Eye (tissue), 1 donor: Measurements from ENCODE around the gene HAUS5.

ENCODE experiments used
- DNase-seq: peaks from one replicate; pipeline ENCODE4 v3.0.0-alpha.2; 2015

HAUS5 gene

DNA sequence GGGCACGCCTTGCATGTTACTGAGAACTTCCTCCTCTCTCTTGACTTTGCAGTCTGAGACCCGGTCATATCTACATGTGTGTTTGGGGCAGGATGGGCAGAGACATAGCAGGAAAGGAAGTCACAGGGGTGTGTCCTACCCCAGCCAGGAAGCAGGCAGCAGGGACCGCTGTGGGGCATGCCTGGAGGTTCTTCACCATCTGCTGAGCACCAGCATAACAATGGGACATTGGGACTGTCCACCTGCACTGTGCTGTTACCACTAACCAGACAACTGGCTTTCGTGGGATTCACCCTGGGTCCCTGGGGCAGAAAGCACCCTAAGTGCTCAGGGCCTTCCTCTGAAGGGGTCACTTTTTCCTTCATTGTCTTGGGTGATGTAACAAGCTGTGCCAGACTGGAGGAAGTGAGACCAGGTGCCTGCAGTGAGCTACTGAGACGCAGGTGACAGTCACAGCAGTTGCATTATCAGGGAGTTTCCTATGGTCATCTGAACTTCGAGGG is 2.6 kb upstream of the HAUS5 start:
- DNase-seq: no peak

DNA sequence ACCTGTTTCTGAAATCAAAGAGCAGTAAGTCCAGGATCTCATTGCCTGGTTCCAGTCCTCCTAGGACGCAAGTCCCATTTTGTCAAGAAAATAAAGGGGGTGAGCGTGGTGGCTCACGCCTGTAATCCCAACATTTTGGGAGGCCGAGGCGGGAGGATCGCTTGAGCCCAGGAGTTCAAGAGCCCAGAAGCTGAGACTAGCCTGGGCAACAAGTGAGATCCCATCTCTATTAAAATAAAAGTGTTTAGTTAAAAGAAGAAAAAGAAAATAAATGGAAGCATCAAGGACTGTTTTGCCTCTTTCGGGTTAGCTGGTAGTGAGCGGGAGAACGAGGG is 344 bp upstream of the HAUS5 start:
- no peak for DNase-seq

DNA sequence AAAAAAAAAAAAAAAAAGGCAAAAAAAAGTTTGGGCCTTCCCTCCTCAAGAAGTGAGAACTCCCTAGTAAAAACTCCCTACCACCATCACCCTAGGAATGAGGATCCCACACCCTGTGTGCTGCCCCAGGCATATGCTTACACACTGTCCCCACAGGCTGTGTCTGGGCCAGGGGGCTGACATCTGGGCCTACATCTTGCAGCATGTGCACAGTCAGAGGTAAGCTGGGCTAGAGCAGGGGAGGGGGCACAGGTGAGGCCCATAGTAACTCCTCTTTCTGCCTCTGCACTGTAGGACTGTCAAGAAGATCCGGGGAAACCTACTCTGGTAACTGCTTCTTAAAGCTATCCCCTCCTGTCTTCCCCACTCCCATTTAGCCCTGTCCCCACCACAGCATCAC is 1.0 kb downstream of the HAUS5 start:
- no peak for DNase-seq

DNA sequence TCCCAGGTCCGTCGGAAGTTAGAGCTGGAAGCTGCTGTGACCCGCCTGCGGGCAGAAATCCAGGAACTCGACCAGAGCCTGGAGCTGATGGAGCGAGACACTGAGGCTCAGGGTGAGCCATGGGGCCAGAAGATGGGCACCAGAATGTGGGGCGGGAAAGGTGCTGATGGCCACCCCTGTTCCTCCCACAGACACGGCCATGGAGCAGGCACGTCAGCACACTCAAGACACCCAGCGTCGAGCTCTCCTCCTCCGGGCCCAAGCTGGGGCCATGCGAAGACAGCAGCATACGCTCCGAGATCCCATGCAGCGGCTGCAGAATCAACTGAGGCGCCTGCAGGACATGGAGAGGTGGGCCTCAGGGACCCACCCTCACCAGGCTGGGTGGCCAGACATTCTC is 2.5 kb downstream of the HAUS5 start:
- no peak for DNase-seq

DNA sequence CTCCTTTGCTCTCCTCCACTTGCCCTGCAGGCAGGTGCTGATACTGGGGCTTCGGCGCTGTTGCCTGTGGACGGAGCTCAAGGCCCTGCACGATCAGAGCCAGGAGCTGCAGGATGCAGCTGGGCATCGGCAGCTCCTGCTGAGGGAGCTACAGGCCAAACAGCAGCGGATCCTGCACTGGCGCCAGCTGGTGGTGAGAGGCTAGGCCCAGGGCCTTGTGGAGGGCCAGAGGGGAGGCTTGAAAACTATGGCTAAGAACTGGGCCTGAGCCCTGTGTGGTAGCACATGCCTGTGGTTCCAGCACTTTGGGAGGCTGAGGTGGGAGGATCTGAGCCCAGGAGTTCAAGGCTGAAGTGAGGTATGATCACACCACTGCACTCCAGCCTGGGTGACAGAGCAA is 6.3 kb downstream of the HAUS5 start:
- DNase-seq: no peak

DNA sequence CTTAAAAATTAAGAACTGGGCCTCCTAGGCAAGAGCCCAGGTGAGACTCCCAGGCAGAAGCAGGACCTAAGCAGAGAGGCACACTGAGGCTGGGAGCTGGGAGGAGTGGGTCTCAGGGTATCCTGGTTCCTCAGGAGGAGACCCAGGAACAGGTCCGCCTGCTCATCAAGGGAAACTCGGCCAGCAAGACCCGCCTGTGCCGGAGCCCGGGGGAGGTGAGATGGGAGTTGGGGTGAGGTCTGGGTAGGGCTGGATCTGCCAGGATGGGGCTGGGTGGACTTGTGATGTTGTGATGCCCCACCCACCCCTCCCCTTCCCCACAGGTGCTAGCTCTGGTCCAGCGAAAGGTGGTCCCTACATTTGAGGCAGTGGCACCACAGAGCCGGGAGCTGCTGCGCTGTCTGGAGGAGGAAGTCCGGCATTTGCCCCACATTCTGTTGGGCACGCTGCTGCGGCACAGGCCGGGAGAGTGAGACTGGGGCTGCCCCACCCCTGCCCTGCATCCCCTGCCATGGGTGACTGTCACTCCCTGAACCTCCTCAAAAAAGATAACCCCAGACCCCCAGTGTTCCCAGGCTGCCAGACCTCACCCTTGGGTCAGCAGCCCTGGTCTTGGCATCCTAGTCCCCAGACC is 6.9 kb downstream of the HAUS5 start:
- DNase-seq: no peak

DNA sequence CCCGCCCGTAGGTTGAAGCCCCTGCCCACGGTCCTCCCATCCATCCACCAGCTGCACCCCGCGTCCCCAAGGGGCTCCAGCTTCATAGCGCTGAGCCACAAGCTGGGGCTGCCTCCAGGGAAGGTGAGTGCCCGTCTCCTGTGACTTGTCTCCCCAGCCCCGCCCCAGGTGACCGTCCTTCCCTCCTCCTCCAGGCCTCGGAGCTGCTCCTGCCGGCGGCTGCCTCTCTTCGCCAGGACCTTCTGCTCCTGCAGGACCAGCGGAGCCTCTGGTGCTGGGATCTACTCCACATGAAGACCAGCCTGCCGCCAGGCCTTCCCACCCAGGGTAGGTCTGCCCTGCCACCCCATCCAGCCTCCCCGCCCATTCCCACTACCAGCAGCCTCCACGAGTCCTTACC is 7.5 kb downstream of the HAUS5 start:
- no peak for DNase-seq

DNA sequence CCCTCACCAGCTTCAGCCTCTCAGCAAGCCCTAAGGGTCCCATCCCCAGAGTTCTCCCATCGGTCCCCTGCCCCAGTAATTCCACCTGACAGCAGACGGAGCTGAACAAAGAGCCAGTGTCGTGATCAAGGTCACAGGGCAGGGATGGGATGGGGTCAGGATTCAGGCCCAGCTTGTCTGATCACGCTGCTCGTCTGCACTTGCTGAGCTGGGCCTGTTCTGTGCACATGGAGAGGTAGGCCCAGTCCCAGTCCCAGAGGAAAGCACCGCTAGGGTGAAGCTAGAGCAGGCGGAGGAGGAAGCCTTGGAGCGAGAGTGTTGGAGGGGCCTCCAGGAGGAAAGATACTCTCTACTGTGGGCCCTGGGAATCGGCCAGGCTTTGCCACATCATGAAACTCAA is 9.2 kb downstream of the HAUS5 start:
- no peak for DNase-seq

DNA sequence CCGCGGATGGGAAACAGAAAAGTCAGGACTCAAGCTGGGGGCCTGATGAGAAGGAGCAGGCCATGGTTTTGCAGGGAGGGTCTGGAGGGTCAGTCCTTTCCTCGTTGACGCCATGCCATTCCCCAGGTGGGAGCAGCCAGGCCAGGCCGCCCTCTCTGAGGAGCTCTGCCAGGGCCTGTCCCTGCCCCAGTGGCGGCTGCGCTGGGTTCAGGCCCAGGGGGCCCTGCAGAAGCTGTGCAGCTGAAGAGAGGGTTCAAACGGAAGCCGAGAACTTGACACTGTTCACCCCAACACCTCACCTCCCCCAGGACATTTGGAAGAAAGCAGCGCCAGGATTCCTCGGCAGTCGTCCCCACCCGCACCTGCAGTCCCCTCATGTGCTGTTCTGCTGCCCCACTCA is 10.2 kb downstream of the HAUS5 start:
- no peak for DNase-seq

DNA sequence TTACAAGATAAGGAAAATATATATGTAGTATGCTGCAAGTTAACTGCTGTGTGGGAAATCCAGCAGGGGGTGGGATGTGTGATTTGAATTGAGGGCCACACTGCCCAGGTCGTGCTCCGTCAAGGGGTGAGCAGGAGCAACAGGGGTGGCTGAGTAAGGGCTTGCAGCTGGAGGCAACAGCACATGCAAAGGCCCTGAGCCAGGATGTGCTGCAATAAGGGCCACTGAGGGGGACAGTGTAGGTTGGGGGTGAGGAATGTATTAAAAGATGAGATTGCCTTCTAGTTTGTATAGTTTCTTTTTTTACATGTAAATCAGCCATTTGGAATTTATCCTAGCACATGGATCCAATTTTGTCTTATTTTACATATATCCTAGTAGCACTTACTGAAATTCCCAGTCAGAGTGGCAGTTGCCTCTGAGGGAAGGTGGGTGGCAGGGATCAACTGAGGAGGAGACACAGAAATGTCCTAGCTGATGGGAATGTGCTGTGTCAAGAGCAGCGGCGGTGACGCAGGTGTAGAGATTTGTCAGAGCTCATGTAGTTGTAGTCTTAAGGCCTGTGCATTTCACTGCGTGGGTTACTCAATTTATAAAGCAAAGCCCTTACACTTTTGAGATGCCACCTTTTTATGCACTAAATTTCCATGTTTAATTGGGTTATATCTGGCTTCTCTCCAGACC is 10.9 kb downstream of the HAUS5 start:
- no peak for DNase-seq

DNA sequence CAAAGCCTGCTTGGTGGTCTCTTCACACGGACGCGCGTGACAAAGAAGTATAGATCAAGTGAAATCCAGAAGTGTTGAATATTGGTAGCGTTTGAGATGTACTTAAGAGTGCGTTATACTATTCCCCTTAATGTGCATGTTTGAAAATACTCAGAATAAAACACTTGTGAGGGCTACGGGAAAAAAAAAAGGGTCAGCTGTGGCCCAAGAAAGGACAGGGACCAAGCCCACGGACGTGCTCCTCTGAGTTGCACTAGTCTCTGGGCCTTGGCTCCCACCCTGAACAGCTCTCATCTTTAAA is 15.7 kb downstream of the HAUS5 start:
- DNase-seq: no peak

DNA sequence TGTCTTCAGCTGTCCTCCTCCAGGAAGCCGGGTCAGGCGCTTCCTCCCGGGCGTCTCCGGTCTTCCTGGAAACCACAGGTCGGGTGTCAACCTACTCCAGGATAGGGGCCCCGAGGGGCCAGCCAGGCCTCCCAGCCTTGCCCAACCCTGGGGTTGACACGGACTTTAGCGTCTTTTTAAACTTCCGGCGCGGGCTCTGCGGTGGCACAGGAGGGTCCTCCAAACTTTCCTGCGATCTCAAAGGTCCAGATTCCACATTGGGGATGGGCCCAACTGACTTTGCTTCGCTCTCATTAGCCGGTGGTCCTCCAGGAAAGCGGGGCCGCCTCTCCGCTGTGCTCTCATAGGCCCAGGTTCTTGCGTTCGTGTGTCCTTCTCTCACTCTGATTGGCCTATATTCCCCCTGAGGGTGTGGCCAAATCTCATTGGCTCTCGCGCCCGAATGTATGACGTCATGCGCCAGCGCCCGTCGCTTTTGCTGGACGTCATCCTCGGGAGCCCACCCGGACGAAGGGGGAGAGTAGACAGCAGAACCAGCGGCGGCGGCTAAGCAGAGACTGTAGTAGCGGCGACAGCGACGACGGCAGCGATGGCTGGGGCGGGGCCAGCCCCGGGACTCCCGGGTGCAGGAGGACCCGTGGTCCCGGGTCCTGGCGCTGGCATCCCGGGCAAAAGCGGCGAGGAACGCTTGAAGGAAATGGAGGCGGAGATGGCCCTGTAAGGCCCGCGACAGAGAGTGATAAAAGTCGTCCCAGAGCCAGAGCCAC is 16.2 kb downstream of the HAUS5 start, which contains the start of gene RBM42:
Gene RBM42 (plus strand): TSS at position 472 of the 767 bp plus-strand sequence. CDS start 118 bp downstream, at position 590.
- DNase-seq: peak; percentile 100

DNA sequence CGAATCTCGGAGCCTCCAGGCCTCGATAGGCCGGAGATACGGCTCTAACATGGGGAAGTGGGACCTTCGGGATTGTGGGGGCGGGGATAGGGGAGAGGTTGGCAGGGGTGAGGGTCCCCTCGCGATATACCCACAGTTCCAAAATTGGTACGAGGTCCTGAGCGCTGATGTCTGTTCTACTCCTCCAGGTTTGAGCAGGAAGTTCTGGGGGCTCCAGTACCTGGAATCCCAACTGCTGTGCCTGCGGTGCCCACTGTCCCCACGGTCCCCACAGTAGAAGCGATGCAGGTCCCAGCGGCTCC is 16.7 kb downstream of the HAUS5 start:
- DNase-seq: no peak

DNA sequence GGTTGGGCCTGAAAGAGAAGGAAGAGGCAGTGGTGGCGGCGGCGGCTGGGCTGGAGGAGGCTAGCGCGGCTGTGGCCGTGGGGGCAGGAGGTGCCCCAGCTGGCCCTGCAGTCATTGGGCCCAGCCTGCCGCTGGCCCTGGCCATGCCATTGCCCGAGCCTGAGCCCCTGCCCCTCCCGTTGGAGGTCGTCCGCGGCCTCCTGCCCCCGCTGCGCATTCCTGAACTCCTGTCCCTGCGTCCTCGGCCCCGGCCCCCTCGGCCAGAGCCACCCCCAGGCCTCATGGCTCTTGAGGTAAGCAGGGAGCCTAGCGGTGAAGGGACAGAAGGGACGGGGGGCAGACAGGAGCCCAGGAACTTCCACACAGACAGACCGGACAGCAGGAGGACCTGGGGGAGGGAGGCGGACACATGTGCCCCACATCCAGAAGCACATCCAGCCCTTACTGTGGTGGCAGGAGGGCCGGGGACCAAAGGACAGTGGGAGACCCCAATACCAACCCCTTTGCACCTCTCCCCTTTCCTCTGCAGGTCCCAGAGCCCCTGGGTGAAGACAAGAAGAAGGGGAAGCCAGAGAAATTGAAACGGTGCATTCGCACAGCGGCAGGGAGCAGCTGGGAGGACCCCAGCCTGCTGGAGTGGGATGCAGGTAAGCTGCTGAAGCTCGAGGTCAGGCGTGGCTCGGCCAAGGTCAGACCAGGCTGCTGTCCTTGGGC is 21.3 kb downstream of the HAUS5 start:
- no peak for DNase-seq

DNA sequence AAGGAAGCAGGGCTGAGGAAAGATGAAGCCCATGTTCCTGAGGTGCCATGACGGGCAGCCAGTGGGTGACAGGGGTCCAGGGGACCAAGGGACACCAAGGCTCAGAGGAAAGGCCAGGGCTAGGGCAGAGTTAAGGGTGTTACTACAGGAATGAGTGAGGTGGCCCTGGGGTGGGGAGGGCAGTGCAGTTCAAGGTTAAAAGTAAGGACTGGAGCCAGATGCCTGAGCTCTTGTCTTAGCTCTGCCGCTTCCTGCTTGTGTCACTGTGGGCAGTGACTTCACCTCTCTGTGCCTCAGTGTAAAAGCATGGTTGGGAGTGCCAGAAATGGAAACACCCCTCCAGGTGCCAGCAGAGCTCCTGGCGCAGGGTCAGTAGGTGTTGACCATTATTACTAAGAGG is 24.1 kb downstream of the HAUS5 start:
- DNase-seq: no peak

DNA sequence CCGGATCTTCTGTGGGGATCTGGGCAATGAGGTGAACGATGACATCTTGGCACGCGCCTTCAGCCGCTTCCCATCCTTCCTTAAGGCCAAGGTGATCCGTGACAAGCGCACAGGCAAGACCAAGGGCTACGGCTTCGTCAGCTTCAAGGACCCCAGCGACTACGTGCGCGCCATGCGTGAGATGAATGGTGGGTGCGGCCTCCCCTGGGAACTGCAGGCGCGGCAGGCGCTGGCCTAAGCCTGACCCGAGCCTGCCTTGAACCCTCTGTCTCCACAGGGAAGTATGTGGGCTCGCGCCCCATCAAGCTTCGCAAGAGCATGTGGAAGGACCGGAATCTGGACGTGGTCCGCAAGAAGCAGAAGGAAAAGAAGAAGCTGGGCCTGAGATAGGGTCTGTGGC is 24.6 kb downstream of the HAUS5 start:
- no peak for DNase-seq

DNA sequence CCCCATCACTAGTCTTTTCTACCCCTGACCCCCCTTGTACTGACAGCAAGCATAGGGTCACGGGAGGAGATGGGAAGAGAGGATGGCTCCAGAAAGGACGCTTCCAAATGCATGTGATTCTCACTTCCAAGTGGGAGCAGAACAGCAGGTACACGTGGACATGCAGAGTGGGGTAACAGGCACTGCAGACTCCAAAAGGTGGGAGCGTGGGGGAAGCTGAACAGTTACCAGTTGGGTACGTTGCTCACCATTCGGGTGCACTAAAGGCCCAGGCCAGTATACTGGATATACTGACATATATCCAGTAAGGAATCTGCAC is 26.7 kb downstream of the HAUS5 start:
- DNase-seq: no peak

DNA sequence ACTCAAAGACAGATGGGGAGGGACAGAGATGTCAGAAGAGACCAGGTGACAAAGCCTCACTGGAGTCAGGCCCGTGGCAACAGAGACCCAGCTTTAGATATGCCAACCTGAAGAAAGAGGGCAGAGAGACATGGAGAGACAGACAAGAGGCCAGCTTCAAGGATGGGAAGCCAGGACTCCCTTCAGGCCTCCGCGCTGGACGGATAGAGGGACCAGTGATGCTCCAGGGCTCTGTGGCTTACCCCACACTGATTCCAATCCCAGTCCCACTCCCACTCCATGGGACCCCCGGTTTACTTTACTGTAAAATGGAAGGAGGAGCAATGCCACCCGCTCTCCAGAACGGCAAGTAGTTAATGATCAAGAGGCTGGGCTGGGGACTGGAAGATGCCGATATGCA is 27.3 kb downstream of the HAUS5 start:
- DNase-seq: no peak

DNA sequence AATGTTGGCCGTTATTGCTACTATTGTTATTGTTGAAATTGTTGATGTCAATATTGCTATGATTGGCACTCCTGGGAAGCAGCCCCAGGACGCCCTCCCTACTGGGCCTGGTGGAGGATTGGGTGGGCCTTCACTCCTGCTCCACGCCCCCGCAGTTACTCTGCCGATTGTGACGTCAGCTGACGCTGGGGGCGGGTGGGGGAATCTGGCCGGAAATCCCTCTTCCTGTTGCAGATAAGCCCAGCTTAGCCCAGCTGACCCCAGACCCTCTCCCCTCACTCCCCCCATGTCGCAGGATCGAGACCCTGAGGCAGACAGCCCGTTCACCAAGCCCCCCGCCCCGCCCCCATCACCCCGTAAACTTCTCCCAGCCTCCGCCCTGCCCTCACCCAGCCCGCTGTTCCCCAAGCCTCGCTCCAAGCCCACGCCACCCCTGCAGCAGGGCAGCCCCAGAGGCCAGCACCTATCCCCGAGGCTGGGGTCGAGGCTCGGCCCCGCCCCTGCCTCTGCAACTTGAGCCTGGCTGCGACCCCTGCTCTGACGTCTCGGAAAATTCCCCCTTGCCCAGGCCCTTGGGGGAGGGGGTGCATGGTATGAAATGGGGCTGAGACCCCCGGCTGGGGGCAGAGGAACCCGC is 29.1 kb downstream of the HAUS5 start, which contains the start of gene ETV2:
Gene ETV2 (plus strand): TSS at position 231 of the 637 bp plus-strand sequence. CDS start 716 bp downstream, outside the sequence.
- DNase-seq: peak; percentile 25

DNA sequence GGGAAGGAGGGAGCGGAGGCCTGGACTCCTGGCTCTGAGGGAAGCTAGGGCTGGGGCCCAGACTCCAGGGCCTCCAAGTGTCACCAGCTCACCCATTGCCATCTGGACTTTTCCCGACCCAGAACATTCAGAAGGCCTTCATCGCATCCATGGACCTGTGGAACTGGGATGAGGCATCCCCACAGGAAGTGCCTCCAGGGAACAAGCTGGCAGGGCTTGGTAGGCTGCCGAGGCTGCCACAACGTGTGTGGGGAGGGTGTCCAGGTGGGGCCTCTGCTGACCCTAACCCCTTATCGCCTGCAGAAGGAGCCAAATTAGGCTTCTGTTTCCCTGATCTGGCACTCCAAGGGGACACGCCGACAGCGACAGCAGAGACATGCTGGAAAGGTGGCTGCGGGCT is 29.8 kb downstream of the HAUS5 start:
- no peak for DNase-seq

DNA sequence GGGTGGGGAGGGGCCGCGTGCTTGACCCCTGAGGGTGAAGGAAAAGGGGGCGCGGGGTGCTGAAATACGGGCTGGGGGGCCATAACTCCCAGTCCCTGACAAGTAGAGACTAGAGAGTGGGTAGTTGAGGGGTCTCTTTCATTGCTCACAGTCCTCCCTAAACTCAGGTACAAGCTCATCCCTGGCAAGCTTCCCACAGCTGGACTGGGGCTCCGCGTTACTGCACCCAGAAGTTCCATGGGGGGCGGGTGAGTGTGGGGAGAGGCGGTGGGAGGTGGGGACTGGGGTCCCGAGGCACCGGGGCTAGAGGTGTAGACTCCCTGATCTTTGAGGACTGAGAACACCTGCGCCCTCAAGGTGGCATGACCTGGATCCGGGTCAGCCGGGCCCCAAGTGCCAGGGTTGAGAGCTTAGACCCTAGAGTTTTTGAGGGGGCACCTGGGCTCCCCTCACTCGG is 30.3 kb downstream of the HAUS5 start:
- no peak for DNase-seq

DNA sequence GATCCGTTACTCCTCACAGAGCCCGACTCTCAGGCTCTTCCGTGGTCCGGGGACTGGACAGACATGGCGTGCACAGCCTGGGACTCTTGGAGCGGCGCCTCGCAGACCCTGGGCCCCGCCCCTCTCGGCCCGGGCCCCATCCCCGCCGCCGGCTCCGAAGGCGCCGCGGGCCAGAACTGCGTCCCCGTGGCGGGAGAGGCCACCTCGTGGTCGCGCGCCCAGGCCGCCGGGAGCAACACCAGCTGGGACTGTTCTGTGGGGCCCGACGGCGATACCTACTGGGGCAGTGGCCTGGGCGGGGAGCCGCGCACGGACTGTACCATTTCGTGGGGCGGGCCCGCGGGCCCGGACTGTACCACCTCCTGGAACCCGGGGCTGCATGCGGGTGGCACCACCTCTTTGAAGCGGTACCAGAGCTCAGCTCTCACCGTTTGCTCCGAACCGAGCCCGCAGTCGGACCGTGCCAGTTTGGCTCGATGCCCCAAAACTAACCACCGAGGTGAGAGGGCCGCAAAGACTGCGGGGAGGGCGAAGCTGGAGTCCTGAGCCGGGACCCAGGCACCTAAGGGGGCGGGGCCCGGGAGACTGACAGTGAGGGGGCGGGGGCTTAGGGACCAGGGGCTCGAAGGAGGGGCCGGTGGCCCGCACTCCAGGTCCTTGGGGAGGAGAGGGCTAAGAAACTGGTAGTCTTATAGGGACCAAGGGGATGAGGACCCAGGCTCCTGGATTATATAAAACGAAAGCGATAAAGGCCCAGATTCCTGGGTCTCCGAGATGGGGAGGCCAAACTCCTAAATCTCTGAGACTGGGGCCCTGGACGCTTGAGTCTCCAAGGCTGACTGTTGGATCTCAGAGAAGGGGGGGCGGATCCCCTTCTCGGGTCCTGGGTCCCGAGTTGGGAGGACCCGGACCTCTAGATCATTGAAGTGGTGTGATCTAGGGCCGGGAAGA is 31.0 kb downstream of the HAUS5 start:
- DNase-seq: peak; percentile 94
